HEK293T (cell line): ENCODE results near the gene HOXD1.

Experiments used
- ARNT ChIP-seq: fragments of 450-650 bp; IDR thresholded peaks from 2 replicates; pipeline ENCODE4 v1.6.1; 2017; ENCODE audit warnings: mild to moderate bottlenecking
- BHLHE40 ChIP-seq: fragments of 450-650 bp; IDR thresholded peaks from 2 replicates; pipeline ENCODE4 v1.6.1; 2016; ENCODE audit warnings: mild to moderate bottlenecking, moderate library complexity, borderline replicate concordance
- CTBP1 ChIP-seq: fragments of 450-650 bp; IDR thresholded peaks from 2 replicates; pipeline ENCODE4 v1.6.1; 2016; ENCODE audit warnings: borderline replicate concordance
- ELF4 ChIP-seq: fragments of 450-650 bp; IDR thresholded peaks from 2 replicates; pipeline ENCODE4 v1.6.1; 2017; ENCODE audit warnings: antibody characterized with exemption
- FOXM1 ChIP-seq: fragments of 450-650 bp; IDR thresholded peaks from 2 replicates; pipeline ENCODE4 v1.6.1; 2017; ENCODE audit warnings: mild to moderate bottlenecking, borderline replicate concordance
- LEF1 ChIP-seq: fragments of 450-650 bp; IDR thresholded peaks from 2 replicates; pipeline ENCODE4 v1.6.1; 2017; ENCODE audit warnings: mild to moderate bottlenecking, borderline replicate concordance
- NFRKB ChIP-seq: fragments of 450-650 bp; IDR thresholded peaks from 2 replicates; pipeline ENCODE4 v1.6.1; 2016; ENCODE audit warnings: mild to moderate bottlenecking, moderate library complexity
- SP1 ChIP-seq: fragments of 450-650 bp; IDR thresholded peaks from 2 replicates; pipeline ENCODE4 v1.6.1; 2017
- SUZ12 ChIP-seq: fragments of 450-650 bp; IDR thresholded peaks from 2 replicates; pipeline ENCODE4 v1.6.1; 2016; ENCODE audit warnings: mild to moderate bottlenecking
- ZNF384 ChIP-seq: fragments of 450-650 bp; IDR thresholded peaks from 2 replicates; pipeline ENCODE4 v1.6.1; 2016

- TF ChIP-seq SP1 (no peak), BHLHE40 (no peak), ELF4 (no peak), SUZ12 (no peak), ARNT (no peak), FOXM1 (no peak), CTBP1 (no peak), NFRKB (no peak), ZNF384 (no peak), LEF1 (no peak)
These were observed 23.7 kb upstream of the HOXD1 start for GRCh38 chr2:176164611-176165369.
